ENCODE data around the gene RGL3.
"Not testable (repeated sequence)": the region's sequence is repeated elsewhere in the genome, so short reads cannot be mapped to it uniquely, and the experiment has no call there.

Gene RGL3

DNA sequence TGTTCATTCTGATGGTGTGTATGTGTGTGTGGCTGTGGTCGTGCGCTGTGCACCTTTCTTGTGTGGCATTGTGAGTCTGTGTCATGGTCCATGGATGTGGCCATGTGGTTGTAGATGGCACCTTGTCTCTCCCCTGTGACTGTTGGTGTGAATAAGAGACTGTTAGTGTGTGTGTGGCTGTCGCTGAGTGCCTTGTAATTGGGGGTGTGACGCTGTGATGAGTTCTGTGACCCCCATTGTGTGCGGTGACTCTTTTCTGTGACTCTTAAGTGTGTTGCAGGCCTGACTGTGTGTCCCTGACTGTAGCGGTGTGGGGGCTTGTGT lies 63.1 kb downstream of the RGL3 start:
- DNase-seq = no peak

GRCh38 chr19:11355160-11356073 lies 63.7 kb downstream of the RGL3 start, which contains the start of gene PLPPR2:
Gene PLPPR2, plus strand, starts transcription at chr19:11355432. Its CDS starts 2,242 bp downstream, at chr19:11357674.
- DNase-seq = peak; percentile 55 to 86

GRCh38 chr19:11354102-11354501 lies 65.0 kb downstream of the RGL3 start:
- not testable (repeated sequence) for DNase-seq

GRCh38 chr19:11349171-11349570 lies 69.9 kb downstream of the RGL3 start:
- no peak for DNase-seq

DNA sequence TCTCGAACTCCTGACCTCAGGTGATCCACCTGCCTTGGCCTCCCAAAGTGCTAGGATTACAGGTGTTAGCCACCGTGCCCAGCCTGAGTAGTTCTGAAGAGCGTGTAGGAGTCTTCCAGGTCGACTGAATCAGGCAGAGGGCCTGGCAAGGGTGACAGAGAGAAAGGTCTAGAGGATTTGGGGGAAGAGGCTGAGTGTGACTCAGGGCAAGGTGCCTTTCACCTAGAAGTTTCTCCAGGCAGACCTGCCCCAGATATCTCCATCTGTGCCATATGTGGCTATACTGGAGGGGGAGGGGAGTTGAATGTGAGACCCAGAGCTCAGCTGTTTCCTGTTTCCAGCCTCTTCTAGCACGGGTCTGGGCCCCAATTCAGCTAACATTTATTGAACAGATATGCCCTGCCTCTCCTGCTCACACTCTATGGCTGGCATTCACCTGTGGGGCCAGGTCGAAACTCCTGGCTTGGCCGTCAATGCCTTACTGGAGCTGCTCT lies 71.5 kb downstream of the RGL3 start:
- no peak for DNase-seq

DNA sequence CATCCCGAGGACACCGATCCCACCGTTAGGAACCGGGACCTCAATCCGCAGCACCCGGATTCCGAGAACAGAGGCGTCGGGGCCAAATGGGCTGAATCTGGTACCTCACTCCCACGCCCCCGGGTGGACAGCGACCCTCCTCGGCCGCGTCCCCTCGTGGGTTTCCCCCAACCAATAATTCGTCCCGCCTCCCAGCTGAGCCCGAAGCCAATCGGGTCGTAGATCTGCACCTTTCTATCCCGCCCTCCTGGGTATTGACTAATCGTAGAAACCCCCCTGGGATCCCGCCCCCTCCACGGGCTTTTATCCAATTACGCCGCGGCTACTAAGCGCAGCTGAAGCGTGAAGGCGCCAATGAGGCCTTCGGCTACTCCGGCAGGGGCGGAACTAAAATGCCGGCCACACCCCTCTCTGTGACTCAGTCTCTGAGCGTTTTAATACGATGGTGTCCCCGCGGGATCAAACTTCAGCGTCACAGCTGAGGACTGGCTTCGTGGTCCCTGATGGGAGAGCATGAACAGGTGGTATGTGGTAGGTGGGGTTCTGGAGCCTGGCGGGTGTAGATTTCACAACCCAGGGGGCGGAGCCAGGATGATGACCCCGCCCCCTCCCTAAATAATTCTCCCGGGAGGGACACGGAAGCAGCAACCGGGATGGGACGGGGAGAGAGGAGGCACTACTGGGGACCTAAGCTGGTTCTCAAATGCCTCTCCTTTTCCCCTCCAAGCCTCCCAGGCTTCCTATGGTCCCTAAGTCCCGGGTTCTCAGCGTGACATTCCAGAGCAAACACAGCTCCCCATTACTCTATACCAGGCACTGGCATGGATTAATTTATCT lies 72.8 kb downstream of the RGL3 start, which contains the start of the genes CCDC159 and TMEM205:
CCDC159 (plus strand) TSS at position 416 of the 837 bp plus-strand sequence; CDS start at position 504, 88 bp downstream.
TMEM205 (minus strand) TSS at position 165 of the 837 bp plus-strand sequence. CDS start 649 bp downstream, outside the sequence.
- DNase-seq = peak; percentile 98 to 99

GRCh38 chr19:11345122-11345803 lies 73.9 kb downstream of the RGL3 start:
- DNase-seq = peak in 1 of 2 experiments; percentile 39

Data from SW 1271 (cell line).